HepG2 (cell line): ENCODE data around the gene PACS1. TPM values are rescaled to one million over a fixed set of nuclear protein-coding genes. Genes with fewer than 3 reads are reported as not detected.

Experiments
- ATF7 ChIP-seq, 2 experiments: fragments of 450-650 bp in 1 of 2; sonication (generic) in 1 of 2; formaldehyde crosslinking in 1 of 2; IDR thresholded peaks; 2 replicates each; pipeline versions ENCODE4 v1.4.0 to v1.6.1; 2016 to 2020; ENCODE audit warnings: antibody characterized with exemption in 1 of 2, mild to moderate bottlenecking in 1 of 2, missing genetic modification reagents in 1 of 2
- HNRNPUL1 ChIP-seq: fragments of 200-400 bp; formaldehyde crosslinking; IDR thresholded peaks from 2 replicates; pipeline ENCODE4 v1.6.1; 2017; ENCODE audit warnings: low read depth, mild to moderate bottlenecking, low read length, moderate library complexity
- KMT2A ChIP-seq: sonication (generic); formaldehyde crosslinking; IDR thresholded peaks from 2 replicates; pipeline ENCODE4 v1.4.0; 2020; ENCODE audit warnings: missing genetic modification reagents
- PLSCR1 ChIP-seq: sonication (generic); formaldehyde crosslinking; IDR thresholded peaks from 2 replicates; pipeline ENCODE4 v1.5.0; 2020; ENCODE audit warnings: missing genetic modification reagents, mild to moderate bottlenecking, borderline replicate concordance
- RERE ChIP-seq: IDR thresholded peaks from 2 replicates; pipeline ENCODE4 v1.6.1; 2016; ENCODE audit warnings: low read depth, missing genetic modification reagents, missing compliant biosample characterization
- RORA ChIP-seq: sonication (generic); formaldehyde crosslinking; IDR thresholded peaks from 2 replicates; pipeline ENCODE4 v1.5.0; 2020; ENCODE audit warnings: mild to moderate bottlenecking, missing genetic modification reagents, moderate library complexity
- ZNF282 ChIP-seq: fragments of 450-650 bp; IDR thresholded peaks from 2 replicates; pipeline ENCODE4 v1.6.1; 2018; ENCODE audit not compliant: partially characterized antibody
- ZNF503 ChIP-seq: sonication (generic); formaldehyde crosslinking; IDR thresholded peaks from 2 replicates; pipeline ENCODE4 v1.4.0; 2020; ENCODE audit warnings: missing genetic modification reagents
- ZNF530 ChIP-seq: sonication (generic); formaldehyde crosslinking; IDR thresholded peaks from 2 replicates; pipeline ENCODE4 v1.5.0; 2020; ENCODE audit warnings: low read depth, mild to moderate bottlenecking, missing genetic modification reagents
- ZNF543 ChIP-seq: sonication (generic); formaldehyde crosslinking; IDR thresholded peaks from 2 replicates; pipeline ENCODE4 v1.4.0; 2020; ENCODE audit warnings: mild to moderate bottlenecking, missing genetic modification reagents
- polyA plus RNA-seq, 8 experiments: library from polyadenylated mRNA; depleted of rRNA in 3 of 8; stranded (reverse) in 7 of 8; unstranded in 1 of 8; fragments of >200 nt; fragmentation: Illumina TruSeq in 4 of 8; extraction: Trizol in 4 of 8; gene quantifications; 2 replicates each; pipeline versions ENCODE4 v1.2.1 to v1.2.3, GENCODE V29; 2011 to 2016; ENCODE audit warnings: low read depth in 4 of 8, missing spikeins in 1 of 8, mixed read lengths in 1 of 8; ENCODE audit not compliant: insufficient read depth in 1 of 8
- total RNA-seq, 5 experiments: library from RNA; depleted of rRNA; stranded (reverse); fragments of >200 nt; fragmentation: Illumina TruSeq; extraction: Trizol; gene quantifications; 2 replicates each; pipeline ENCODE4 v1.2.3, GENCODE V29; 2016; ENCODE audit warnings: low read depth in 1 of 5
- TF ChIP-seq, protein P1 (sequence below): IDR thresholded peaks from 2 replicates; pipeline ENCODE4 v1.6.1; 2016; ENCODE audit warnings: low read depth, borderline replicate concordance
- TF ChIP-seq, protein P2 (sequence below): sonication (generic); formaldehyde crosslinking; conservative IDR thresholded peaks from 2 replicates; pipeline ENCODE4 v1.4.0; 2020; ENCODE audit warnings: missing genetic modification reagents
- TF ChIP-seq, protein P3 (sequence below): IDR thresholded peaks from 2 replicates; pipeline ENCODE4 v1.4.0; 2020; ENCODE audit warnings: mild to moderate bottlenecking, missing genetic modification reagents

PACS1 gene
- total and polyA plus RNA-seq, 2 of the 13 experiments (the other 11 are each of a cell fraction or from before 2014, with no cell fraction given): 7.6 to 8.6 TPM

DNA sequence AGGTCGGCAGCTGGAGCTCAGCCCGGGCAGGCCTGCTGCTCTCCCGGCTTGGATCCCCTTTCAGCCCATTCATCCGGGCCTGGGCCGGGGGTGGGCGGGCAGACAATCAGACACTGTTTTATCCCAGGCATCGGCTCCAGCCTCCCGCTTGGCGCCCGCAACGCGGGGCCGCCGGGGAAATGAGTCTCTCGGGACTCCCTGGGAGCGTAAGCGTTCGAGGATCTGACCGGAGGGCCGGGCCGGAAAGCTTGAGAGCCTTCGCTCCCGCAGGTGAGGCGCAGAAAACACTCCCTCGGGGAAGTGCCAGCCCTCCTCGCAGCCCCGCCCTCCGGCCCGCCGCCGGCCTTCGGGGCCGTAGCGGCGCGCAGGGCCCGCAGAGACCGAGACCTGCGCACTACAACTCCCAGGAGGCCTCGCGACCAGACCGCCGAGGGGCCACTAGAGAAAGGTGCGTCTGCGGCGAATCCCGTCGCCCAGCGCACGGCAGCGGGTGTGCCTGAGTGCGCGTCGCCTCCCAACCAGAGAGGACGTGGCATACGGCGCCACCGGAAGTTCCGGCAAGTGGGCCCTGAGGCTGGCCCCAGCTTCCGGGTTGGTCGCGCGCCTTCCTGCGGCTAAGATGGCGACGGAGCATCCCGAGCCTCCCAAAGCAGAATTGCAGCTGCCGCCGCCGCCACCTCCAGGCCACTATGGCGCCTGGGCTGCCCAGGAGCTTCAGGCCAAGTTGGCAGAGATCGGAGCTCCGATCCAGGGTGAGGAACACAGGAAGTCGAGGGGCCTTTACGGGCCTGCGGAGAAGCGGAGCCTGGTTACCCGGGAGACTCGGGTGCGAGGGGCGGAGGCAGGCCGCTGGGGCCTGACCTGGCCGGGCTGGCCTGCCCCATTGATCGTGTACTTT lies 18.1 kb upstream of the PACS1 start, which contains the start of gene SF3B2 (continued):
- TF ChIP-seq PLSCR1 (CRISPR knock-in tag) (no peak), ZNF530 (CRISPR knock-in tag) (no peak), ZNF543 (CRISPR knock-in tag) (no peak), KMT2A (CRISPR knock-in tag) (peak; percentile 88), ATF7 (IDR thresholded peaks at IDR 0.05) (no peak), ATF7 (CRISPR knock-in tag; IDR thresholded peaks at IDR 0.05) (no peak), RORA (no peak), HNRNPUL1 (no peak), ZNF282 (no peak), ZNF503 (peak; percentile 38; the same call in 1 of the 2 replicates), RERE (no peak)
- TF ChIP-seq, protein P1, sequence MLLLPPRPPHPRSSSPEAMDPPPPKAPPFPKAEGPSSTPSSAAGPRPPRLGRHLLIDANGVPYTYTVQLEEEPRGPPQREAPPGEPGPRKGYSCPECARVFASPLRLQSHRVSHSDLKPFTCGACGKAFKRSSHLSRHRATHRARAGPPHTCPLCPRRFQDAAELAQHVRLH: peak; percentile 78; the same call in 1 of the 2 replicates
- TF ChIP-seq, protein P2, sequence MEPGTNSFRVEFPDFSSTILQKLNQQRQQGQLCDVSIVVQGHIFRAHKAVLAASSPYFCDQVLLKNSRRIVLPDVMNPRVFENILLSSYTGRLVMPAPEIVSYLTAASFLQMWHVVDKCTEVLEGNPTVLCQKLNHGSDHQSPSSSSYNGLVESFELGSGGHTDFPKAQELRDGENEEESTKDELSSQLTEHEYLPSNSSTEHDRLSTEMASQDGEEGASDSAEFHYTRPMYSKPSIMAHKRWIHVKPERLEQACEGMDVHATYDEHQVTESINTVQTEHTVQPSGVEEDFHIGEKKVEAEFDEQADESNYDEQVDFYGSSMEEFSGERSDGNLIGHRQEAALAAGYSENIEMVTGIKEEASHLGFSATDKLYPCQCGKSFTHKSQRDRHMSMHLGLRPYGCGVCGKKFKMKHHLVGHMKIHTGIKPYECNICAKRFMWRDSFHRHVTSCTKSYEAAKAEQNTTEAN (CRISPR knock-in tag): no peak
- TF ChIP-seq, protein P3, sequence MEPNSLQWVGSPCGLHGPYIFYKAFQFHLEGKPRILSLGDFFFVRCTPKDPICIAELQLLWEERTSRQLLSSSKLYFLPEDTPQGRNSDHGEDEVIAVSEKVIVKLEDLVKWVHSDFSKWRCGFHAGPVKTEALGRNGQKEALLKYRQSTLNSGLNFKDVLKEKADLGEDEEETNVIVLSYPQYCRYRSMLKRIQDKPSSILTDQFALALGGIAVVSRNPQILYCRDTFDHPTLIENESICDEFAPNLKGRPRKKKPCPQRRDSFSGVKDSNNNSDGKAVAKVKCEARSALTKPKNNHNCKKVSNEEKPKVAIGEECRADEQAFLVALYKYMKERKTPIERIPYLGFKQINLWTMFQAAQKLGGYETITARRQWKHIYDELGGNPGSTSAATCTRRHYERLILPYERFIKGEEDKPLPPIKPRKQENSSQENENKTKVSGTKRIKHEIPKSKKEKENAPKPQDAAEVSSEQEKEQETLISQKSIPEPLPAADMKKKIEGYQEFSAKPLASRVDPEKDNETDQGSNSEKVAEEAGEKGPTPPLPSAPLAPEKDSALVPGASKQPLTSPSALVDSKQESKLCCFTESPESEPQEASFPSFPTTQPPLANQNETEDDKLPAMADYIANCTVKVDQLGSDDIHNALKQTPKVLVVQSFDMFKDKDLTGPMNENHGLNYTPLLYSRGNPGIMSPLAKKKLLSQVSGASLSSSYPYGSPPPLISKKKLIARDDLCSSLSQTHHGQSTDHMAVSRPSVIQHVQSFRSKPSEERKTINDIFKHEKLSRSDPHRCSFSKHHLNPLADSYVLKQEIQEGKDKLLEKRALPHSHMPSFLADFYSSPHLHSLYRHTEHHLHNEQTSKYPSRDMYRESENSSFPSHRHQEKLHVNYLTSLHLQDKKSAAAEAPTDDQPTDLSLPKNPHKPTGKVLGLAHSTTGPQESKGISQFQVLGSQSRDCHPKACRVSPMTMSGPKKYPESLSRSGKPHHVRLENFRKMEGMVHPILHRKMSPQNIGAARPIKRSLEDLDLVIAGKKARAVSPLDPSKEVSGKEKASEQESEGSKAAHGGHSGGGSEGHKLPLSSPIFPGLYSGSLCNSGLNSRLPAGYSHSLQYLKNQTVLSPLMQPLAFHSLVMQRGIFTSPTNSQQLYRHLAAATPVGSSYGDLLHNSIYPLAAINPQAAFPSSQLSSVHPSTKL (CRISPR knock-in tag): peak; percentile 68
